GM18526 (cell line): ENCODE measurements around the gene SLC27A6.

Experiments used
- POLR2A ChIP-seq: IDR thresholded peaks from 3 replicates; pipeline ENCODE4 v1.6.1; 2011; ENCODE audit not compliant: insufficient read length; ENCODE audit errors: extremely low read depth

Gene SLC27A6

GRCh38 chr5:128965011-128965637 lies at the start of gene SLC27A6:
SLC27A6 (plus strand) TSS chr5:128965488; CDS start chr5:128966138, 650 bp downstream.
- TF ChIP-seq POLR2A, result no peak

- TF ChIP-seq POLR2A, result no peak
Measured at GRCh38 chr5:128919542-128919941, 45.7 kb upstream of the SLC27A6 start.

- TF ChIP-seq POLR2A, result no peak
Measured at GRCh38 chr5:128920345-128921215, 44.7 kb upstream of the SLC27A6 start.

- no peak for TF ChIP-seq POLR2A
Measured at GRCh38 chr5:128924299-128924698, 41.0 kb upstream of the SLC27A6 start.

GRCh38 chr5:128925973-128926372 lies 39.3 kb upstream of the SLC27A6 start:
- no peak for TF ChIP-seq POLR2A

- no peak for TF ChIP-seq POLR2A
Measured at GRCh38 chr5:128927644-128928043, 37.6 kb upstream of the SLC27A6 start.

- TF ChIP-seq POLR2A, result no peak
Measured at GRCh38 chr5:128949847-128950546, 15.3 kb upstream of the SLC27A6 start.

GRCh38 chr5:128956164-128956563 lies 9.1 kb upstream of the SLC27A6 start:
- TF ChIP-seq POLR2A, result no peak

- TF ChIP-seq POLR2A, result no peak
Measured at GRCh38 chr5:128962211-128962610, 3.1 kb upstream of the SLC27A6 start.

- no peak for TF ChIP-seq POLR2A
Measured at GRCh38 chr5:128965638-128966302, 482 bp downstream of the SLC27A6 start.

- TF ChIP-seq POLR2A, result no peak
Measured at GRCh38 chr5:128966375-128966774, 1.1 kb downstream of the SLC27A6 start.

- TF ChIP-seq POLR2A, result no peak
Measured at GRCh38 chr5:128966846-128967245, 1.6 kb downstream of the SLC27A6 start.

GRCh38 chr5:128973244-128973643 lies 8.0 kb downstream of the SLC27A6 start:
- no peak for TF ChIP-seq POLR2A

GRCh38 chr5:128974567-128974966 lies 9.3 kb downstream of the SLC27A6 start:
- no peak for TF ChIP-seq POLR2A

GRCh38 chr5:128979761-128980160 lies 14.5 kb downstream of the SLC27A6 start:
- no peak for TF ChIP-seq POLR2A
